Measurements from ENCODE around the gene VMP1.
A peak's percentile ranks its signal among the peaks of the same experiment; 100 is the strongest.
"Not testable (repeated sequence)": the region's sequence is repeated elsewhere in the genome, so short reads cannot be mapped to it uniquely, and the experiment has no call there.

The VMP1 gene

GRCh38 chr17:59814685-59815084 lies 107.2 kb downstream of the VMP1 start:
- no peak for DNase-seq

GRCh38 chr17:59815965-59816364 lies 108.5 kb downstream of the VMP1 start:
- DNase-seq: no peak

GRCh38 chr17:59825533-59826322 lies 118.3 kb downstream of the VMP1 start:
- DNase-seq: no peak

GRCh38 chr17:59826706-59827453 lies 119.4 kb downstream of the VMP1 start:
- DNase-seq: no peak

- DNase-seq: no peak
Observed at GRCh38 chr17:59827721-59828477, 120.4 kb downstream of the VMP1 start.

- no peak for DNase-seq
Observed at GRCh38 chr17:59828478-59828760, 121.0 kb downstream of the VMP1 start.

GRCh38 chr17:59828819-59829216 lies 121.4 kb downstream of the VMP1 start:
- not testable (repeated sequence) for DNase-seq

- peak in 1 of 2 donors; percentile 95 for DNase-seq
Observed at GRCh38 chr17:59829217-59830006, 122.0 kb downstream of the VMP1 start.

- no peak for DNase-seq
Observed at GRCh38 chr17:59830007-59830630, 122.7 kb downstream of the VMP1 start.

GRCh38 chr17:59830846-59831486 lies 123.5 kb downstream of the VMP1 start:
- no peak for DNase-seq

GRCh38 chr17:59832883-59833379 lies 125.5 kb downstream of the VMP1 start:
- no peak for DNase-seq

- DNase-seq: peak in 1 of 2 donors; percentile 99
Observed at GRCh38 chr17:59837308-59838051, 130.0 kb downstream of the VMP1 start.

- peak in 1 of 2 donors; percentile 28 for DNase-seq
Observed at GRCh38 chr17:59838052-59838916, 130.8 kb downstream of the VMP1 start.

- no peak for DNase-seq
Observed at GRCh38 chr17:59839651-59840328, 132.3 kb downstream of the VMP1 start.

- DNase-seq: no peak
Observed at GRCh38 chr17:59840329-59841090, 133.1 kb downstream of the VMP1 start.

GRCh38 chr17:59841091-59841881 lies 133.8 kb downstream of the VMP1 start:
- not testable (repeated sequence) for DNase-seq

- DNase-seq: not testable (repeated sequence)
Observed at GRCh38 chr17:59841882-59842263, 134.4 kb downstream of the VMP1 start.

Data from bone marrow (tissue), 2 donors.